ENCODE data around the gene ME1. TPM values are rescaled to one million over a fixed set of nuclear protein-coding genes. Genes with fewer than 3 reads are reported as not detected.
A peak's percentile ranks its signal among the peaks of the same experiment; 100 is the strongest.

The ME1 gene
- total RNA-seq, 5 donors from 2014 or later (not counting 1 experiment from before 2014, with no cell fraction given), result 0.10 to 1.0 (median 0.88) TPM

DNA sequence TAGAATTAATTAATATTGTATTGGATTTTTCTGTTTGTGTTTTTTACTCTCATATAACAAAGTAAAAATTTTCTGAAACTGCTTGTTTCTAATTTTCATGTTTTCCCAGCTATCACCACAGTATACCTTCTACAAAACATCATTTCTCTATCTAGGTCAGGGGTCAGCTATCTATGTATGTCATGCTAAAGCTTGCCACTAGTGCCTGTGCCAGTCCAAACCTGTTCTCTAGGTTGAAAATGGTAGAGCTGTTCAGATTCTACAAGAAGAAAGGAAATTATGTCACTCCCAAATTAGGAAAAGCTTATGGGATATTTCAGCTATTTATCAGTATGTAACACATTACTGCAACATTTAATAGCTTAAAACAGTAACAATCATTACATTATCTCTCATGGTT lies 5.8 kb upstream of the ME1 start:
- no peaks in the 10 kb centered on the region for H3K36me3 Mint-ChIP-seq
- no peaks in the 10 kb centered on the region for H3K36me3 ChIP-seq (ENCODE audit: control insufficient read depth in 2 of 2, extremely low read depth in 1 of 2, insufficient read depth in 1 of 2, low read length in 1 of 2)
- peaks cover 0 to 8% of the 10 kb centered on the region in 2 experiments for H3K27me3 ChIP-seq (replicated peaks in 1 of 2; ENCODE audit: control insufficient read depth in 2 of 2, extremely low read depth in 1 of 2, insufficient read depth in 2 of 2, low read length in 1 of 2)
- peaks cover 7 to 8% of the 10 kb centered on the region in 2 donors for H3K27me3 Mint-ChIP-seq
- POLR2A ChIA-PET, result interaction anchor here in 1 of 2 donors (1.1 kb wide), 1 partner anchor 23 kb away, joined by 3 read pairs; no protein-coding TSS in a partner anchor
- no peak overlapping the region for H3K4me3 Mint-ChIP-seq
- H3K4me1 ChIP-seq (ENCODE audit: control insufficient read depth in 1 of 2, extremely low read depth in 1 of 2, insufficient read depth in 2 of 2, low read length in 2 of 2), result no peaks in the 10 kb centered on the region
- H3K4me1 Mint-ChIP-seq, result no peaks in the 10 kb centered on the region
- no peak for ATAC-seq (replicated peaks in 1 of 4)
- DNase-seq, result no peak
- no peaks in the 10 kb centered on the region for H3K9me3 Mint-ChIP-seq
- H3K9me3 ChIP-seq, result no peaks in the 10 kb centered on the region
- no peak overlapping the region for H3K27ac ChIP-seq (ENCODE audit: low read length)
- no peak overlapping the region for H3K4me3 ChIP-seq (ENCODE audit: control insufficient read depth in 1 of 2, extremely low read depth in 1 of 2, low read length in 1 of 2)
- CTCF ChIA-PET, result no interaction called here
- no peak overlapping the region for H3K27ac Mint-ChIP-seq

DNA sequence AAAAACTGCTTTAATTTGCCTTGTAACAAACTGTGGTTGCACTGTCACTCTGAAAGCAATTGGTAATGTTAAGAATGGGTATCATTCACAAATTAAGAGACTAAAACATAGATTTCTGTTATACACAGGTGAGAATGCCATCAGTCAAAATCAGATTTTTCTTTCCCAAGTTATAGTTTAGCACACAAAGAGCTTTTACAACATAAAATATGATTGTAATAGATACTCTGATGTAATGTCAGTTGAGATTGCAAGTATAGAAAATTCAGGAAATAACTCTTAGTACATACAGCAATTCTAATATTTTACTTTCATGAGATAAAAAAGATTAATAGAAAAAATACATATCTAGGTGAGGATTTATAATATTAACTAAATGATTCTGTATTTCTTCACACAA lies 2.3 kb upstream of the ME1 start:
- POLR2A ChIA-PET, result no interaction called here
- CTCF ChIA-PET, result no interaction called here
- no peak overlapping the region for H3K4me3 Mint-ChIP-seq
- Histone ChIP-seq H3K27me3 (replicated peaks in 1 of 2; ENCODE audit: control insufficient read depth in 2 of 2, extremely low read depth in 1 of 2, insufficient read depth in 2 of 2, low read length in 1 of 2) (peaks cover 0 to 19% of the 10 kb centered on the region in 2 experiments), H3K9me3 (no peaks in the 10 kb centered on the region), H3K4me3 (ENCODE audit: control insufficient read depth in 1 of 2, extremely low read depth in 1 of 2, low read length in 1 of 2) (no peak overlapping the region), H3K36me3 (ENCODE audit: control insufficient read depth in 2 of 2, extremely low read depth in 1 of 2, insufficient read depth in 1 of 2, low read length in 1 of 2) (no peaks in the 10 kb centered on the region), H3K4me1 (ENCODE audit: control insufficient read depth in 1 of 2, extremely low read depth in 1 of 2, insufficient read depth in 2 of 2, low read length in 2 of 2) (no peaks in the 10 kb centered on the region), H3K27ac (ENCODE audit: low read length) (no peak overlapping the region)
- ATAC-seq (replicated peaks in 1 of 4) (no peak), DNase-seq (no peak)
- H3K4me1 Mint-ChIP-seq, result no peaks in the 10 kb centered on the region
- peaks cover 20% of the 10 kb centered on the region in 2 donors for H3K27me3 Mint-ChIP-seq
- H3K27ac Mint-ChIP-seq, result no peak overlapping the region
- H3K36me3 Mint-ChIP-seq, result no peaks in the 10 kb centered on the region
- no peaks in the 10 kb centered on the region for H3K9me3 Mint-ChIP-seq

DNA sequence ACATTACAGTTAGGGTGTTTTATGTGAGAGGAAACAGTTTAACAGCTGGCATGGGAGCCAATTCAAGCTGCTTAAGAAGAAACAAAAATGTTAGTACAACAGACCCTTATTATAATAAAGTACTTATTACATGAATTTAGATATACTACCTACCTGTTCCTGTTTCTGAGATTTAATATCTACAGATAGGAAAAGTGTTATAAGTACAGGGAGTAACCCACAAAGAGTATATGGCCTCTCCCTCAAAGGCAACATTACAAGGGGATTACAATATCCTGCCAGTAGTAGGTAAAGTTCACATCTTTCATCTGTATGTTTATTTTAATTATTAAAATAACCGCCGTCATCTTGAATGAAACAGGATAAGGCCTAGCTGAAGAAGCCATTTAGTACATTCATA lies 1.8 kb upstream of the ME1 start:
- Histone ChIP-seq H3K27ac (ENCODE audit: low read length) (no peak overlapping the region), H3K27me3 (replicated peaks in 1 of 2; ENCODE audit: control insufficient read depth in 2 of 2, extremely low read depth in 1 of 2, insufficient read depth in 2 of 2, low read length in 1 of 2) (peaks cover 0 to 19% of the 10 kb centered on the region in 2 experiments), H3K9me3 (no peaks in the 10 kb centered on the region), H3K4me1 (ENCODE audit: control insufficient read depth in 1 of 2, extremely low read depth in 1 of 2, insufficient read depth in 2 of 2, low read length in 2 of 2) (no peaks in the 10 kb centered on the region), H3K4me3 (ENCODE audit: control insufficient read depth in 1 of 2, extremely low read depth in 1 of 2, low read length in 1 of 2) (no peak overlapping the region), H3K36me3 (ENCODE audit: control insufficient read depth in 2 of 2, extremely low read depth in 1 of 2, insufficient read depth in 1 of 2, low read length in 1 of 2) (no peaks in the 10 kb centered on the region)
- H3K27me3 Mint-ChIP-seq, result peaks cover 20% of the 10 kb centered on the region in 2 donors
- ChIA-PET CTCF (no interaction called here), POLR2A (no interaction called here)
- no peak overlapping the region for H3K27ac Mint-ChIP-seq
- no peaks in the 10 kb centered on the region for H3K4me1 Mint-ChIP-seq
- no CpG with 5 or more reads among the region's 2 CpGs for WGBS (ENCODE audit: insufficient coverage)
- H3K36me3 Mint-ChIP-seq, result no peaks in the 10 kb centered on the region
- no peaks in the 10 kb centered on the region for H3K9me3 Mint-ChIP-seq
- no peak for ATAC-seq (replicated peaks in 1 of 4)
- DNase-seq, result no peak
- no peak overlapping the region for H3K4me3 Mint-ChIP-seq

DNA sequence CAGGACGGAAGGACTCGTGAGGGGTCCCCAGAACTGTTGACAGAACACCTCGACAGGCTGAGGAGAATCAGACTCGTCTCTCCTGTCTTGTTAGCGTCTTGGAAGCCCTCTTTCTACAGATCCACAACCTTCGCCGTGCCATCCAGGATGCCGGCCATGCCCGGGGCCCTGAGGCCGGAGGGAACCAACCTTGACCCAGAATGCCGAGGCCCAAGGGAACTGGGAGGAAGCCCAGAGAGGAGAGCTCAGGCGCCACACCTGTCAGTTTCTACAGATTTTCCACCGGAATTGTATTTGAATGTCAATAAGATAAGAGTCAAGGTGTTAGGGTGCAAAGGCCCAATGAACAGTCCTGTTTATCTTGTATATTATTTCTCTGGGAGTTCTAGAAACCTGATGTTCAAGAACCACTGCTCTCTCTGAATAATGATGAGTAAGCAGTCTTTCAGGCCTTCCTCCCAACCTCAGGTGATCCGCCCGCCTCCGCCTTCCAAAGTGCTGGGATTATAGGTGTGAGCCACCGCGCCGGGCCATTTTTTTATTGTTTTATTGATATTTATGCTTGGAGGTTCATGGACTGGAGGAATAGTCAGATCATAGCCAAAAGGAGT lies 799 bp upstream of the ME1 start:
- no peaks in the 10 kb centered on the region for H3K4me1 ChIP-seq (ENCODE audit: control insufficient read depth in 1 of 2, extremely low read depth in 1 of 2, insufficient read depth in 2 of 2, low read length in 2 of 2)
- ATAC-seq (replicated peaks in 1 of 4) (no peak), DNase-seq (no peak)
- no peak overlapping the region for H3K27ac ChIP-seq (ENCODE audit: low read length)
- Mint-ChIP-seq H3K27me3 (peaks cover 20% of the 10 kb centered on the region in 2 donors), H3K27ac (no peak overlapping the region), H3K4me1 (no peaks in the 10 kb centered on the region), H3K36me3 (no peaks in the 10 kb centered on the region), H3K4me3 (no peak overlapping the region), H3K9me3 (no peaks in the 10 kb centered on the region)
- POLR2A ChIA-PET, result no interaction called here
- H3K36me3 ChIP-seq (ENCODE audit: control insufficient read depth in 2 of 2, extremely low read depth in 1 of 2, insufficient read depth in 1 of 2, low read length in 1 of 2), result no peaks in the 10 kb centered on the region
- H3K4me3 ChIP-seq (ENCODE audit: control insufficient read depth in 1 of 2, extremely low read depth in 1 of 2, low read length in 1 of 2), result peak overlapping the region in 1 of 2 donors; percentile 21
- no peaks in the 10 kb centered on the region for H3K9me3 ChIP-seq
- CTCF ChIA-PET, result no interaction called here
- 86% methylated on average over 2 of the region's 19 CpGs for WGBS (ENCODE audit: insufficient coverage)
- peaks cover 0 to 19% of the 10 kb centered on the region in 2 experiments for H3K27me3 ChIP-seq (replicated peaks in 1 of 2; ENCODE audit: control insufficient read depth in 2 of 2, extremely low read depth in 1 of 2, insufficient read depth in 2 of 2, low read length in 1 of 2)

DNA sequence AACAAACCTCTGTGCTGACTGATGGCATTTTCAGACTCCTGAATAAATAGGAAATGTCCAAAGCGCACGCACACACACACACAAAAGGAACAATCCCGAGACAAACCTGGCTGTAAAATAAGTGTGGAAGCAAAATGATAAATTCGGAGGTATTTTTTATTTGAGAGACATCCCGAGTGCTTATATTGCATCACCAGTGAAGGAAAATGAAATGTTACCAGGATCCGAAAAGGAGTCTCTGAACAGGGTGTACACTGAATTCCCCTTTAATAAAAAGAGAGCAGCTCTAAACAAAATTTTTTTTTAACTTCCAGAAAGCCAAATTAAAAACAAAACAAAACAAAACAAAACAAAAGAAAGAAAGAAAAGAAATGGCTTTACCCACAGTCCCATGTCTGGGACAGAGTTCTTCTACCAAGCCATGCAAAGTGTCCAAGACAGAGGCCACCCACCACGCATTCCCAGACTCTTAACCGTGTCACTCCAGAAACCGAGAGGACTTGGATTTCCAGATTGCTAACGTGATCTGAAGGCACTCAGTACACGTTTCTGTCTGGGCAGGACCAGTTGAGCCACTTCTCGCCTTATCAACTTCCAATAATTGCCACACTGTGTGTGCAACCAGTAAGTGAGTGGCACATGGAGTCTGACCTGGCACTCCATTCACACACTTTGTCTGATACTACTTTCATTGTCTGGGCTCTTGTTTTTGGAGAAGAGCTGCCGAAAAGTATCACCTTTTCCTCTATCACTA lies 817 bp downstream of the ME1 start:
- peaks cover 0 to 9% (median 8%) of the 10 kb centered on the region in 3 donors for H3K9me3 Mint-ChIP-seq
- WGBS (ENCODE audit: insufficient coverage), result 81% methylated on average over 7 of the region's 13 CpGs
- H3K27me3 Mint-ChIP-seq, result peaks cover 20% of the 10 kb centered on the region in 2 donors
- CTCF ChIA-PET, result no interaction called here
- POLR2A ChIA-PET, result interaction anchor here in 1 of 2 donors (0.5 kb wide), 1 partner anchor 122 kb away, joined by 5 read pairs; no protein-coding TSS in a partner anchor
- no peaks in the 10 kb centered on the region for H3K9me3 ChIP-seq
- peak overlapping the region; percentile 23 for H3K27ac ChIP-seq (ENCODE audit: low read length)
- H3K4me3 ChIP-seq (ENCODE audit: control insufficient read depth in 1 of 2, extremely low read depth in 1 of 2, low read length in 1 of 2), result peak overlapping the region in 1 of 2 donors; percentile 42
- no peak for ATAC-seq (replicated peaks in 1 of 4)
- no peaks in the 10 kb centered on the region for H3K4me1 ChIP-seq (ENCODE audit: control insufficient read depth in 1 of 2, extremely low read depth in 1 of 2, insufficient read depth in 2 of 2, low read length in 2 of 2)
- H3K4me1 Mint-ChIP-seq, result no peaks in the 10 kb centered on the region
- H3K36me3 ChIP-seq (ENCODE audit: control insufficient read depth in 2 of 2, extremely low read depth in 1 of 2, insufficient read depth in 1 of 2, low read length in 1 of 2), result no peaks in the 10 kb centered on the region
- no peak overlapping the region for H3K27ac Mint-ChIP-seq
- H3K36me3 Mint-ChIP-seq, result no peaks in the 10 kb centered on the region
- H3K4me3 Mint-ChIP-seq, result peak overlapping the region in 2 of 3 donors; percentile 13 to 41
- DNase-seq, result no peak
- H3K27me3 ChIP-seq (replicated peaks in 1 of 2; ENCODE audit: control insufficient read depth in 2 of 2, extremely low read depth in 1 of 2, insufficient read depth in 2 of 2, low read length in 1 of 2), result peaks cover 0 to 19% of the 10 kb centered on the region in 2 experiments

DNA sequence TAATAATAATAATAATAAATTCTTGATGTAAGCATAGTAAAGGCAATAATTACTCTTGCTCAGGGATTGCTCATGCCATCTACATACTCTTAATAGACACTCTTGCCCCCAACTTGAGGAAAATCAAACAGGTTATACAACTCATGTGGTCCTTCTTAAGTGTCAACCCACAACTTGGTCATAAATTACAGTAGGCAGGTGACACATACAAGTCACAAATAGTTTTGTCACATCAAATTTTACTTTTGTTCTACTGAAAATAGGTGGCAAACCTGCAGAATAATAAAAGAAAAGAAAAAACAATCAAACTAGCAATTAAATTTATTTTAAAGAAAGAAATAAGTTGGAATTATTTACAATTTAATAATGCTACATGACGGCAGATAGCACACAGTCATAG lies 1.6 kb downstream of the ME1 start:
- Mint-ChIP-seq H3K9me3 (peaks cover 0 to 12% (median 8%) of the 10 kb centered on the region in 3 donors), H3K4me3 (no peak overlapping the region), H3K27ac (no peak overlapping the region), H3K36me3 (no peaks in the 10 kb centered on the region), H3K4me1 (no peaks in the 10 kb centered on the region), H3K27me3 (peaks cover 20% of the 10 kb centered on the region in 2 donors)
- ChIA-PET CTCF (no interaction called here), POLR2A (no interaction called here)
- Histone ChIP-seq H3K36me3 (ENCODE audit: control insufficient read depth in 2 of 2, extremely low read depth in 1 of 2, insufficient read depth in 1 of 2, low read length in 1 of 2) (no peaks in the 10 kb centered on the region), H3K27me3 (replicated peaks in 1 of 2; ENCODE audit: control insufficient read depth in 2 of 2, extremely low read depth in 1 of 2, insufficient read depth in 2 of 2, low read length in 1 of 2) (peaks cover 0 to 15% of the 10 kb centered on the region in 2 experiments), H3K4me3 (ENCODE audit: control insufficient read depth in 1 of 2, extremely low read depth in 1 of 2, low read length in 1 of 2) (no peak overlapping the region), H3K4me1 (ENCODE audit: control insufficient read depth in 1 of 2, extremely low read depth in 1 of 2, insufficient read depth in 2 of 2, low read length in 2 of 2) (no peaks in the 10 kb centered on the region), H3K27ac (ENCODE audit: low read length) (no peak overlapping the region), H3K9me3 (no peaks in the 10 kb centered on the region)
- no peak for ATAC-seq (replicated peaks in 1 of 4)
- DNase-seq, result no peak
- no CpG with 5 or more reads among the region's 1 CpG for WGBS (ENCODE audit: insufficient coverage)

Data from T-cell (primary cell).